ENCODE data around the gene FAH. TPM values are rescaled to one million over a fixed set of nuclear protein-coding genes. Genes with fewer than 3 reads are reported as not detected.

The FAH gene
- total and polyA plus RNA-seq, 2 donors from 2014 or later = 34.7 to 121 TPM

- intact Hi-C loops (cut with DNase I) = no loop called here
- Histone ChIP-seq H3K9me3 (ENCODE audit: control insufficient read depth in 2 of 3, insufficient read depth in 1 of 3, low read length in 3 of 3) (no peaks in the 10 kb centered on the region), H3K9ac (ENCODE audit: low read length in 3 of 3) (no peak overlapping the region), H3K36me3 (ENCODE audit: control insufficient read depth in 2 of 3, insufficient read depth in 3 of 3, low read length in 3 of 3) (peaks cover 0 to 25% (median 17%) of the 10 kb centered on the region in 3 donors), H3K4me3 (ENCODE audit: low read length in 3 of 3) (no peak overlapping the region), H3K27me3 (ENCODE audit: control insufficient read depth, insufficient read depth, low read length) (no peaks in the 10 kb centered on the region), H3K27ac (ENCODE audit: low read depth in 2 of 2, low read length in 2 of 2) (no peak overlapping the region), H3K4me1 (ENCODE audit: control insufficient read depth in 2 of 3, insufficient read depth in 2 of 3, low read depth in 1 of 3, low read length in 3 of 3) (peaks cover 0 to 6% (median 0%) of the 10 kb centered on the region in 3 donors)
- no peak for FAIRE-seq
- no peak for DNase-seq
- no peak for TF ChIP-seq CTCF (IDR thresholded peaks at IDR 0.05; ENCODE audit: borderline replicate concordance, extremely low read depth, insufficient read depth)
These were observed 22.6 kb downstream of the FAH start for GRCh38 chr15:80175436-80175835.

GRCh38 chr15:80176443-80176842, 23.6 kb downstream of the FAH start:
- no peaks in the 10 kb centered on the region for H3K27me3 ChIP-seq (ENCODE audit: control insufficient read depth, insufficient read depth, low read length)
- H3K9ac ChIP-seq (ENCODE audit: low read length in 3 of 3) = no peak overlapping the region
- H3K9me3 ChIP-seq (ENCODE audit: control insufficient read depth in 2 of 3, insufficient read depth in 1 of 3, low read length in 3 of 3) = no peaks in the 10 kb centered on the region
- H3K36me3 ChIP-seq (ENCODE audit: control insufficient read depth in 2 of 3, insufficient read depth in 3 of 3, low read length in 3 of 3) = peaks cover 0 to 35% (median 22%) of the 10 kb centered on the region in 3 donors
- DNase-seq = no peak
- H3K4me1 ChIP-seq (ENCODE audit: control insufficient read depth in 2 of 3, insufficient read depth in 2 of 3, low read depth in 1 of 3, low read length in 3 of 3) = peaks cover 0 to 6% (median 0%) of the 10 kb centered on the region in 3 donors
- no peak for TF ChIP-seq CTCF (IDR thresholded peaks at IDR 0.05; ENCODE audit: borderline replicate concordance, extremely low read depth, insufficient read depth)
- intact Hi-C loops (cut with DNase I) = no loop called here
- H3K27ac ChIP-seq (ENCODE audit: low read depth in 2 of 2, low read length in 2 of 2) = no peak overlapping the region
- FAIRE-seq = no peak
- H3K4me3 ChIP-seq (ENCODE audit: low read length in 3 of 3) = no peak overlapping the region

- TF ChIP-seq CTCF (IDR thresholded peaks at IDR 0.05; ENCODE audit: borderline replicate concordance, extremely low read depth, insufficient read depth) = no peak
- DNase-seq (no peak), FAIRE-seq (no peak)
- no peak overlapping the region for H3K9ac ChIP-seq (ENCODE audit: low read length in 3 of 3)
- H3K36me3 ChIP-seq (ENCODE audit: control insufficient read depth in 2 of 3, insufficient read depth in 3 of 3, low read length in 3 of 3) = peaks cover 0 to 42% (median 26%) of the 10 kb centered on the region in 3 donors
- no peaks in the 10 kb centered on the region for H3K27me3 ChIP-seq (ENCODE audit: control insufficient read depth, insufficient read depth, low read length)
- intact Hi-C loops (cut with DNase I) = no loop called here
- H3K4me3 ChIP-seq (ENCODE audit: low read length in 3 of 3) = no peak overlapping the region
- no peak overlapping the region for H3K27ac ChIP-seq (ENCODE audit: low read depth in 2 of 2, low read length in 2 of 2)
- no peaks in the 10 kb centered on the region for H3K9me3 ChIP-seq (ENCODE audit: control insufficient read depth in 2 of 3, insufficient read depth in 1 of 3, low read length in 3 of 3)
- peaks cover 0 to 6% (median 0%) of the 10 kb centered on the region in 3 donors for H3K4me1 ChIP-seq (ENCODE audit: control insufficient read depth in 2 of 3, insufficient read depth in 2 of 3, low read depth in 1 of 3, low read length in 3 of 3)
These were observed 24.4 kb downstream of the FAH start for GRCh38 chr15:80177156-80177555.

Data from kidney (tissue), 14 donors.